HG03097 (cell line): Measurements from ENCODE around the gene MDK.

Experiments used
- ATAC-seq: cut with Tn5 transposase; IDR thresholded peaks from one replicate; pipeline ENCODE4 v1.9.1; 2021; ENCODE audit not compliant: unreplicated experiment, low FRiP score

The MDK gene

GRCh38 chr11:46381048-46381818 is at the start of gene MDK:
MDK (plus strand) TSS chr11:46381669; CDS start chr11:46382058, 389 bp downstream.
- no peak for ATAC-seq

GRCh38 chr11:46332093-46332567 is 49.3 kb upstream of the MDK start:
- ATAC-seq: no peak

DNA sequence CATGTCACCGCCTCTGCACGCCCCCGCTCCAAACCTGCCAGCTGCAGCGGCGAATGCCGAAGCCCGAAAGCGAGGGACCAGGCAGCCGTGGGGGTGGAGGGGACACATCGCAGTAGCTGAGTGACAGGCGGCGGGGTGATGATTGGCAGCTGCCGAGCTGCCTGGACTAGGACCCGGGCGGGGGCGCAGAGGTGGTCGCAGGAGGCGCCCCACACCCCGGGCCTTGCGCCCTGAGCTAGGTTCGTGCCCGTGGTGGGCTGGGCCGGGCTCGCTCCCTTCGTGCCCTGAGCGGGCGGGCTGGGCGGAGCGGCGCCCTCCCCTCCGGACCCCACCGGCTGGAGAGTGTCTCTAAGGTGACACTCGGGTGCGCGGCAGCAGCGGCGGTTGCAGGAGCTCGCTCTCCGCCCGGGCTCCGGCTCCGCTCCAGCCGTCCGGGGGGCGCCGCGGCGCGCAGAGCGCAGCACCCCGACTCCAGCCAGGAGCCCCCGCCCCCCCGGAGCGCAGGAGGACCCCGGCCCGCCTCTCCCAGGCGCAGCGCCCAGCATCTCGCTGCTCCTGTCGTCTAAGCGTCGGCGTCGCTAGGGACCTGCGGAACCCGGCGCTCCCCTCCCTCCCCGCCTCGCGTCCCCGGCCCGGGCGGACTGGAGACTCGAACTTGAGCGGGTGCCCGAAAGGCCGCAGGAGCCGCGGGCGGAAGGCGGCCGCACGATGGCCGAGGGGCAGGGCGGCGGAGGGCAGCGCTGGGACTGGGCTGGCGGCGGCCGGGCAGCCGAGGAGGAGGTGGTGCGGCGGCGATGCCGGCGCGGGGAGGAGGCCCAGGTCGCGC is 48.7 kb upstream of the MDK start:
- no peak for ATAC-seq

DNA sequence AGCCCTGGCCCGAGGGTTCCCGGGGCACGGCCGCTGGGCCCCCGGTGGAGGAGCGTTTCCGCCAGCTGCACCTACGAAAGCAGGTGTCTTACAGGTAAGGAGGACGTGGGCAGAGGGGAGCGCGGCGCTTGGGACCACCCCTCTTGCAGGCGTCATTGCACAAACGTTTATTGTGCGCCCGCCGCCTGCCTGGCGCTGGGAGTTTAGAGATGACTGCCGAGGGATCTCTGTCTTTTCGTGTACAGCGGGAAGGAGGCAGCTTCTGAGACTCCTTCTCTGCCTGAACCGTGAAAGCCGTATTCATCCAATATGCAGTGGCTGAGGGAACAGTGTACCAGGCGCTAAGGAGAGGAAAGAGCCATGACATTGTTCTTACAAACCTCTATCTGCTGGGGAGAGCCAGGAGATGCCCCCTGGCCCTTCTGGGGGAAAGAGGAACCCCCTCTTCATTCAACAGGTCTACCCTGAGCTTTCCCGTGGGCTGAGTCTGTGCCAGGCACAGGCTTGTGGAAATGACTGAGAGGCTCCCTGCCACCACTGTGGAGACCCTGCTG is 48.0 kb upstream of the MDK start:
- no peak for ATAC-seq

- no peak for ATAC-seq
Observed at GRCh38 chr11:46334211-46334610, 47.3 kb upstream of the MDK start.

DNA sequence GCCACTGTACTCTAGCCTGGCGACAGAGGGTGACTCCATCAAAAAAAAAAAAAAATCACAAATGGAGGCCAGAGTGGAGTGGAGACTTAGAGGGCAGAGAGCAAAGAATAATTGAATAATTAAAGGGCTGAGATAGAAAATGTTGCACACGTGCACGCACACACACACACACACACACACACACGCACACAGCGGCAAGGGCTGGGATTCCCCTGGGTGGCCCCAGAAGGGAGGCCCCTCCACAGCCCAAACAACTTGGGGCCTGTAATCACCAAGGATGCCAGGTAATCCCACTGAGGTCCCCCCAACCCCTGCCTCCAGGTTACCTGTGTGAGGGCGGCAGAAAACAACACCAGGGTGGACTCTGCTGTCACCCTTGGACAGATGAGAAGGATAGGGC is 46.2 kb upstream of the MDK start:
- ATAC-seq: no peak

DNA sequence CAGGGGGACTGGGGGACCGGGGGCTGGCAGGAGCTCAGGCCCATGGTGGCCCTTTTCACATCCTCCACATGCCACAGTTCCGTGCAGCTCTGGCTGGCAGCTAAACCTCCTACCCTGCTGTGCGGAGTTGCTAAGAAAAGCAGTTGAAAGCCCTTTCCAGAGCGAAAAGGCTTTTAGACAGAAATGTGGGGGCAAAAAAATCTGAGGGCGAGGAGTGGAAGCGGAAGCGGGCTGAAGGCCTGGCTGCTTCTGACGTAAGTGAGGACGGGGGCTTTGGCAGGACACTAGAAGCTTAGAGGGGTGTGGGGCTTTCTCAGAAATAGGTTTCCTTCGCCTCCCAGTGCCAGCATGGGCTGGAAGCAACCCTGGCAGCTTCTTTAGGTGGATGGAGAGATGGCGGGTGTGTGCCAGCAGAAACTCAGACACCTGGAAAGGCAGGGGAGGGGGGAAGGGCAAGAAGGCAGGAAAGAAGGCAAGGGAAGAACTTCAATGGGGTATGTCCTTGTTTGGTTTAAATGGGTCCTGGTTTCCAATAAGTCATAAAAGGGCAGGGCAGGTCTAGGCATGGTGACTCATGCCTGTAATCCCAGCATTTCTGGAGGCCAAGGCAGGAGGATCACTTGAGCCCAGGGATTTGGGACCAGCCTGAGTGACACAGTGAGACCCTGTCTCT is 45.4 kb upstream of the MDK start:
- no peak for ATAC-seq

DNA sequence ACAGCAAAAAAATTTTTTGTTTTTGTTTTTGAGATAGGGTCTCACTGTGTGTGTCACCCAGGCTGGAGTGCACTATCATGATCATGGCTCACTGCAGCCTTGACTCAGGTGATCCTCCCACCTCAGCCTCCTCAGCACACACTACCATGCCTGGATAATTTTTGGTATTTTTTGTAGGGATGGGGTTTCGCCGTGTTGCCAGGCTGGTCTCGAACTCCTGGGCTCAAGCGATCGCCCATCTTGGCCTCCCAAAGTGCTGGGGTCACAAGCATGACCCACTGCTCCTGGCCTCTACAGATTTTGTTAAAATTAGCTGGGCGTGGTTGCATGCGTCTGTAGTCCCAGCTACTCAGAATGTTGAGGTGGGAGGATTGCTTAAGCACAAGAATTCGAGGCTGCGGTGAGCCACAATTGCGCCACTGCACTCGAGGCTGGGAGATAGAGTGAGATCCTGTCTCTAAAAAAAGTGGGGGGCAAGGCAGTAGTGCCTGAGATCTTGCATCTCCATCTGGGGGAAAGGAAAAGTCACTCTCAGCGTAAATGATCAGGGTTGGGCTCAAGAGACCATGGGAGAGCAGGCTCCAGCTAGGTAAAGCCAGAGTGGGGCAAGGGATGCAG is 44.8 kb upstream of the MDK start:
- ATAC-seq: no peak

- no peak for ATAC-seq
Observed at GRCh38 chr11:46337626-46338345, 43.7 kb upstream of the MDK start.

DNA sequence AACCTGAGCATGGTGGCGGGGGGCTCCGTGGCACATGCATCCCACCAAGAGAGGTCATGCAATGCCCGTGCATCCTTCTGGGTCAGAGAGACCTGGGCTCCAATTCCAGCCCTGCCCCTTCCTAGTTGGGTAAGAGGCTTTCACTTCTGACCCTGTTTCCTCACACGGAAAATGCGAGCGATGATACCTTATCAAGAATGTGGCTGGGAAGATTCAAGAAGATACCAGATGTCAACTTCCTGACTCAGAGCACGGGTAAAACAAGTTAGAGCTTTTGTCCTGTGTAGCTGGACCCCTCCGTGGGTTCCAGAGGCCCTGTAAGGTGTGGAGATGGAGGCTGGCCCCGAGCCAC is 42.9 kb upstream of the MDK start:
- no peak for ATAC-seq

GRCh38 chr11:46338988-46339666 is 42.3 kb upstream of the MDK start:
- no peak for ATAC-seq

GRCh38 chr11:46339816-46340215 is 41.7 kb upstream of the MDK start:
- no peak for ATAC-seq

GRCh38 chr11:46341454-46341853 is 40.0 kb upstream of the MDK start:
- ATAC-seq: no peak

DNA sequence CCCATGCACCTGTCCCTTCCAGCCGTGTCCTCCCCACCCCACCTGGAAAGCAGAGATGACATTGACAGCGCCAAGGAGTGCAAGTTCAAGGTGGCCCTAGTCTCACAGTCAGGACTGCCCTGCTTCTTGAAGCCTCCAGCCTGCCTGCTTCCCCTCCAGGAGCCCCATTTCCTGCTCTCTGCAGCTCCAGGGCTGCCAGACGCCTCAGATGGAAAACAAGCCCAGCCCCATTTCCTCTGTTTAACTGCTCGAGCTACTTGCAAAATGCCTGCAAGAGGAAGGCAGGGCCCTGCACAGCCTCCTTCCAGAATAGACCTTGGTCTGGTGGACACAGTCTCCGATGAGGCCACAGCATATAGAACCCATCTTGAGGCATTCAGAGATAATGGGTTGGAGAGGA is 39.2 kb upstream of the MDK start:
- ATAC-seq: no peak

DNA sequence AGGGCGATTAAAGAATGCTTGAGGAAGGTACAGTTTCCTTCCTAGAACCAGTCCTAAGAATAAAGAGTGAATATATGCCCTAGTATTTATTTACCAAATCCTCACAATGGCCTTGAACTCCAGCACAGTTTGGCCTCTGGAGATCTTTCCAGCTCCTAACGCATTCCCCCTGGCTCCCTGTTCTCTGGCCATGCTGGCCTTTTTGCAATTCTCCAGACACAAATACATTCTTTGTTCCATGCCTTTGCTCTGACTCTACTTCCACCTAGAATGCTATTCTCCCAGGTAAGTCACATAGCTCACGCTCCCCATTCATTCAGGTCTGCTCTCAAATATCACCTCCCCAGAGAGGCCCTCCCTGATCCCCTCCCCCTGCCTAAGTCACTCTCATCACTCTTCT is 37.9 kb upstream of the MDK start:
- no peak for ATAC-seq

DNA sequence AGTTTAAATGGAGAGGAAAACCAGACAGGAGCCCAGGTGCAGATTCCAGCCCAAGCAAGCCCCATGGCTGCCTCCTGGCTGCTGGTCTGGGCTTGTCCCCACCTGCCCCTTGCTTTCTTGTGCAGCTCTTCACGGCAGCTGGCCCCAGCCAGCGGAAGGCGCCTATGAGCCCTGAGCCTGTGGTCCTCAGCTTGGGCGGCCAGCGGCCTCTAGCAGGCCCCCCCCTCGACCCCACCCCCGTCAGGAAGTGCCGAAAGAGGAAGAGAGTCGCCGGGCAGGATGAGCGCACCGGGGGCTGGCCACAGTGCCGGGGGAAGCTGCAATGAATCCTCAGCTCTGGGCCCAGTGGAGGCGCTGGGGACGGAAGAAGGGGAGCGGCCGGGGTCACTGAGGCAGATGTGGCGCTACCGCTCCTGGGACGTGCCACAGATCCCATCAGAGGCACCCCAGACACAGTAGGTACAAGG is 36.3 kb upstream of the MDK start:
- ATAC-seq: no peak

DNA sequence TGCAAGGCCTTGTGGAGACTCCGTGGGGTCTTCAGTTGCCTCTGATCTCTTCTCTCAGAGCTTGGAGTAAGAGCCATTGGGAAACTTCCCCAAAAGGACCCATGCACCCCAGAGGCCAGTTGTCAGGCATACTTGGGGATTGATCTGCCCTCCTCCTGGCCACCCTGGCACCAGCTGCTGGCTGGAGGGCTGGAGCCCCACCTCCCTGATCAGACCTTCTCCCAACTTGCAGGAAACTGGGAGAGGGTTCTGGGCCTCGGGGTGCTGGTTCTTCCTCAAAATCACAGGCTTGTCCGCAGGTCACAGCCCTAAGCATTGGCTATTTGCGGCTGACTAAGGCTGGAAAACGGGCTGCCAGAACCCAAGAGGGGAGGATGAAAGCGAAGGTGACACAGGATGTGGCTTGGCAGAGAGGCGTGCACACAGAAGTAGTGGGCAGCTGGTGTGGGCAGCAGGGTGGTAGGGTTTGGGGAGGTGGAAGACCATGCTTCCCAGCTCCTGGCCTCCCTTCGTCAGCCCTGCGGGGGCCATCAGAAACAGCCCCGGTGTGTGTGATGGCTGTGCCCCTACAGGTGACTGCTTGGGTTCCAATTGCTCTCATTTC is 35.5 kb upstream of the MDK start:
- ATAC-seq: no peak

DNA sequence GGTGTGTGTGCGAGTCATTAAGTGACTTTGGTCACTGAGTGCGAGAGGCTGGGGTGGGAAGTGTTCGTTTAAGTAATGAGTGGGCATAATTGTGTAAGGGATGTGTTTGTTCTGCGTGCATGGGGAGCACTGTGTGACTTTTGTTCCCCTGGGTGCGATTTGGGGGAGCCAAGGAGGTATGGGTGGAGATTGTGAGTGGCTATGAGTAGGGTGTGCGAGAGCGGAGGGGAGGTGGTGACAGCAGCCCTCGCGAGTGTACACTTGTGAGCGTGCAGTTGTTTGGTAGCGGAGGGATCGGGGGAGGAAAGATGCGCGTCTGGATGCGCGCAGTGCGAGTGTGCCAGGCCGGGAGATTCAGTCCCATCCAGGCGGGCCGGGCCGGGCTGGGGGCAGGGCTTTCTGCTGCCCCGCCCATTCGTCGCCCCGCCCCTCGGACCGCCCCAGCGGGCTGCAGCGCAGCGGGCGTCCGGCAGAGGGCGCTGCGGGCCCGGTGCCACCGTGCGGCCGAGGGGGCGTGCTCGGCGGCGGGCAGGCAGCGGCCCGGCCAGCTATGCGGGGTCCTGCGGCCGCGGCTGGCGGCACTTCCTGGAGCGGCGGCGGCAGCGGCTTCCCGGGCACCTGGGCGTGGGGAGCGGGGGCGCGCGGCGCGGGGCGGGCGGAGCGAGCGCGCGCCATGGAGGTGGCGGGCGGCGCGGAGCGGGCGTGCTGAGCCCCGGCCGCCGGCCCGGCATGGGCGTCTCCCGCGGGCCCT is 34.4 kb upstream of the MDK start, which contains the start of gene DGKZ:
DGKZ (plus strand) TSS at position 578 of the 751 bp plus-strand sequence. CDS start 197 bp downstream, outside the sequence.
- peak; percentile 61 for ATAC-seq
